GM18505 (cell line): ENCODE results near the gene ZNF628.

Experiments used
- ATAC-seq: cut with Tn5 transposase; IDR thresholded peaks from one replicate; pipeline ENCODE4 v1.9.1; 2021; ENCODE audit not compliant: unreplicated experiment
- POLR2A ChIP-seq: IDR thresholded peaks from 4 replicates; pipeline ENCODE4 v1.6.1; 2011; ENCODE audit warnings: borderline replicate concordance; ENCODE audit not compliant: insufficient read depth, insufficient read length; ENCODE audit errors: extremely low read depth

Gene ZNF628

DNA sequence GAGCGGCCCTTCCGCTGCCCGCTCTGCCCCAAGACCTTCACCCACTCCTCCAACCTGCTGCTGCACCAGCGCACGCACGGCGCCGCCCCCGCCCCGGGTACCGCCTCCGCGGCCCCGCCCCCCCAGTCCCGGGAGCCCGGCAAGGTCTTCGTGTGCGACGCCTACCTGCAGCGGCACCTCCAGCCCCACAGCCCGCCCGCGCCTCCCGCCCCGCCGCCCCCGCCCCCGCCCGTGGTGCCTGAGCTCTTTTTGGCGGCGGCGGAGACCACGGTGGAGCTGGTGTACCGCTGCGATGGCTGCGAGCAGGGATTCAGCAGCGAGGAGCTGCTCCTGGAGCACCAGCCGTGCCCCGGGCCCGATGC, 5.4 kb downstream of the ZNF628 start:
- no peak for ATAC-seq
- no peak for TF ChIP-seq POLR2A

DNA sequence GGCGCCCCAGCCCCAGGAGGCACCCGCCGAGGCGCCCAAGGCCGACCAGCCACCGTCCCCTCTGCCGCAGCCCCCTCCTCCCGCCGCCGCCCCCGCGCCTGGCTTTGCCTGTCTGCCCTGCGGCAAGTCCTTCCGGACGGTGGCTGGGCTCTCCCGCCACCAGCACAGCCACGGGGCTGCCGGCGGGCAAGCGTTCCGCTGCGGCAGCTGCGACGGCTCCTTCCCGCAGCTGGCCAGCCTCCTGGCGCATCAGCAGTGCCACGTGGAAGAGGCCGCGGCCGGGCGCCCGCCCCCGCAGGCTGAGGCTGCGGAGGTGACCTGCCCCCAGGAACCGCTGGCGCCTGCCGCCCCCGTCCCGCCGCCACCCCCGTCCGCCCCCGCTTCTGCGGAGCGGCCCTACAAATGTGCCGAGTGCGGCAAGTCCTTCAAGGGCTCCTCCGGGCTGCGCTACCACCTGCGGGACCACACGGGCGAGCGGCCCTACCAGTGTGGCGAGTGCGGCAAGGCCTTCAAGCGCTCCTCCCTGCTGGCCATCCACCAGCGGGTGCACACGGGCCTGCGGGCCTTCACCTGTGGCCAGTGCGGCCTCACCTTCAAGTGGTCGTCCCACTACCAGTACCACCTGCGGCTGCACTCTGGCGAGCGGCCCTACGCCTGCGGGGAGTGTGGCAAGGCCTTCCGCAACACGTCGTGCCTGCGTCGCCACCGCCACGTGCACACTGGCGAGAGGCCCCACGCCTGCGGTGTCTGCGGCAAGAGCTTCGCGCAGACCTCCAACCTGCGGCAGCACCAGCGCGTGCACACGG, 5.9 kb downstream of the ZNF628 start:
- TF ChIP-seq POLR2A, result no peak
- no peak for ATAC-seq

DNA sequence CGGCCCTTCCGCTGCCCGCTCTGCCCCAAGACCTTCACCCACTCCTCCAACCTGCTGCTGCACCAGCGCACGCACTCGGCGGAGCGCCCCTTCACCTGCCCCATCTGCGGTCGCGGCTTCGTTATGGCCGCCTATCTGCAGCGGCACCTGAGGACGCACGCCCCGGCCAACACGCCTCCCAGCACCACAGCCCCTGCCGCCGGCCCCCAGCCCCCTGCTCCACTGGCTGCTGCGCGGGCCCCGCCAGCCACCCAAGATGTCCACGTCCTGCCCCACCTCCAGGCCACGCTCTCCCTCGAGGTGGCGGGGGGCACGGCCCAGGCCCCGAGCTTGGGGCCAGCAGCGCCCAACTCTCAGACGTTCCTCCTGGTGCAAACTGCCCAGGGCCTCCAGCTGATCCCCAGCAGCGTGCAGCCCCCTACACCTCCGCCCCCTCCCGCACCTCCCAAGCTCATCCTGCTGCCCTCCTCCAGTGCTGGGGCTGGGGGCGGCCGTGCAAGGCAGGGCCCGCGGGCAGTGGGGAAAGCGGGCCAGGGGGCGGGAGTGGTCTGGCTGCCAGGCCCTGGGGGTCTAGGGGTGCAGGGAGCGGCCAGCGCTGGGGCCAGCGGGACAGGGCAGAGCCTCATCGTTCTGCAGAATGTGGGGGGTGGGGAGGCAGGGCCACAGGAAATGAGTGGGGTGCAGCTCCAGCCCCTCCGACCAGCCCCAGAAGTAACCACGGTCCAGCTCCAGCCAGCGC, 6.7 kb downstream of the ZNF628 start:
- no peak for TF ChIP-seq POLR2A
- no peak for ATAC-seq

DNA sequence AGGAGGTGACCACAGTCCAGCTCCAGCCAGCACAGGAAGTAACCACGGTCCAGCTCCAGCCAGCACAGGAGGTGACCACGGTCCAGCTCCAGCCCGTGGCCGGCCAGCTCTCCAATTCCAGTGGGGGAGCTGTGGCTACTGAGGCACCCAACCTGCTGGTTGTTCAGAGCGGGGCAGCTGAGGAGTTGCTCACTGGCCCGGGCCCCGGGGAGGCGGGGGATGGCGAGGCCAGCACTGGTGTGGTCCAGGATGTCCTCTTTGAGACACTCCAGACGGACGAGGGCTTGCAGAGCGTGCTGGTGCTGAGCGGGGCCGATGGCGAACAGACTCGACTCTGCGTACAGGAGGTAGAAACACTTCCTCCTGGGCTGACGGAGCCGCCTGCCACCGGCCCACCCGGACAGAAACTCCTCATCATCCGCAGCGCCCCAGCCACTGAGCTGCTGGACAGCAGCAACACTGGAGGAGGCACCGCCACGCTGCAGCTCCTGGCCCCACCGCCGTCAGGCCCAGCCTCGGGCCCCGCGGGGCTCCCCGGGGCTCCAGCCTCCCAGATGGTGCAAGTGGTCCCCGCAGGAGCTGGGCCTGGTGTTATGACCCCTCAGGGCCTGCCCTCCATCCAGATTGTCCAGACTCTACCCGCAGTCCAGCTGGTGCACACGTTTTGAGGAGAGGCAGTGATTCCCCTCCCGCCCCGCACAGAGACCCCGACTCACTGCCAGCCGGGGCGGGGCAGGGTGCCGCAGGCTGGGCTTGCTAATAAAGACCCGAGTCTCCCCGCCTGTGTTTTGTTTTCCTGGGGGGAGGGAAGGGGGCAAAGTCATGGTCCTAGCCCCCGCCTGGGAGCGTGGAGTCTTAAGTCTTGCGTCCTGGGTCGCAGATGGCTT, 7.5 kb downstream of the ZNF628 start:
- ATAC-seq, result no peak
- TF ChIP-seq POLR2A, result no peak

DNA sequence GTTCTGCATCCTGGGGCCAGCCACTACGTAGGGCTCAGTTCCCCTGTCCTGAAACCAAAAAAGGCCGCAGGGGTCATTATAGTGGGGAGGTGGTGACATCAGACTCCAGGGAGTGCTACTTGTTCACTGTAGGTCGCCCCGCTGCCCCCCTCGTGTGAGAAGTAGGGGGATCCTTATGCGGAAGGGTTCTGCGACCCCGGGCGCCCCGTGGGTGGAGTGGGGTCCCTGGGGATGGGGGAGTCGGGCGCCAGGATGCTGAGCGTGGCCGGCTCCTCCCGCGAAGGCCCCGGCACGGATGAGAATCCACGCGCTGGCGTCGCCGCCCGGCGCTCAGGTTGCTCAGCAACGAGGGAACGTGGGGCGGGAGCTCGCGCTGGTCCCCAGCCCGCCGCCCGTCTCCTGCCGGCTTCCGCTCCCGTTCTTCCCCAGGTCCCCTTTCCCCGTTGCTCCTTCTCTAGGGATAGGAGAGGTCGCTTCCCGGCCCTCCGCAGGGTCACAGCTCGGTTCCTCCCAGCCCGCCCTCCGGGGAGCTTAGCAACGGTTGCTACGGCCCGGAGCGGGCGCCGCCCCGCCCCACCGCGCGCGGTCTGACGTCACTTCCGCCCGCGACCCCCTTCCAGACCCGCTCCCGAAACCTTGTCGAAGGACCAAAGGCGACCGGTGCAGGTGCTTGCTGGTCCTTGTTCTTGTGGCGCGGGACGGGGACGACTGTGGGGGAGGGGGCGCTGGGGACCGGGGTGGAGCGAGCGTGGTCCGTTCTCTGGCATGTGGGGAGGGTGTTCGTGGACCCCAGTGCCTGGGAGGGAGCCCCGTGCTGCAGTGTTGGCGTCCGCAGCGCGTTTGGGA, 8.4 kb downstream of the ZNF628 start, which contains the start of gene NAT14:
Gene NAT14 (plus strand): TSS at position 596 of the 846 bp plus-strand sequence. CDS start 521 bp downstream, outside the sequence.
- ATAC-seq, result peak; percentile 60
- TF ChIP-seq POLR2A, result no peak

DNA sequence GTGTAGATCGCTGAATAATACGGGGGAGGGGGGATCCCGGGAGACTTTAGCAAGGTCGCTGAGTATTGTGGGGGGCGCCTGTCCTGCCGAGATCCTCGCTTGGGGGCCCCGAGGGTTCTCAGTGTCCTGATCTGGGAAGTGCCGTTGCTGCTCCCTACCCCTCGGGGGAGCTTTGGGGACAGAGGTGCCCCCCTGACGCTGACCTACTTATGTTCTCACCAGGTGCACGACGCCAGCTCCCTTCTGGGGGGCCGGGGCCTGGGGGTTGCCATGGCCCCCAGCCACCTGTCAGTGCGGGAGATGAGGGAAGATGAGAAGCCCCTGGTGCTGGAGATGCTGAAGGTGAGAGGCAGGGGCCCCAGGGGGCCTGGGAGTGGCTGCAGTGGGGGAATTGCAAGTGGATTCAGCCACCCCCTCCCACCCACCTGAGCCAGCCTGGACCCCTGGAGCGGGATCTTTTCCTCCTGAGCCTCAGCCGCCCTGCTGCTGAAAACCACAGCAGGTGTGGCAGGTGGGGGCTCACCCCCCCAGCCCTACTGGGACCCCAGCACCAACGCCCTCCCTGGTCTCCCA, 9.1 kb downstream of the ZNF628 start:
- TF ChIP-seq POLR2A, result no peak
- no peak for ATAC-seq

DNA sequence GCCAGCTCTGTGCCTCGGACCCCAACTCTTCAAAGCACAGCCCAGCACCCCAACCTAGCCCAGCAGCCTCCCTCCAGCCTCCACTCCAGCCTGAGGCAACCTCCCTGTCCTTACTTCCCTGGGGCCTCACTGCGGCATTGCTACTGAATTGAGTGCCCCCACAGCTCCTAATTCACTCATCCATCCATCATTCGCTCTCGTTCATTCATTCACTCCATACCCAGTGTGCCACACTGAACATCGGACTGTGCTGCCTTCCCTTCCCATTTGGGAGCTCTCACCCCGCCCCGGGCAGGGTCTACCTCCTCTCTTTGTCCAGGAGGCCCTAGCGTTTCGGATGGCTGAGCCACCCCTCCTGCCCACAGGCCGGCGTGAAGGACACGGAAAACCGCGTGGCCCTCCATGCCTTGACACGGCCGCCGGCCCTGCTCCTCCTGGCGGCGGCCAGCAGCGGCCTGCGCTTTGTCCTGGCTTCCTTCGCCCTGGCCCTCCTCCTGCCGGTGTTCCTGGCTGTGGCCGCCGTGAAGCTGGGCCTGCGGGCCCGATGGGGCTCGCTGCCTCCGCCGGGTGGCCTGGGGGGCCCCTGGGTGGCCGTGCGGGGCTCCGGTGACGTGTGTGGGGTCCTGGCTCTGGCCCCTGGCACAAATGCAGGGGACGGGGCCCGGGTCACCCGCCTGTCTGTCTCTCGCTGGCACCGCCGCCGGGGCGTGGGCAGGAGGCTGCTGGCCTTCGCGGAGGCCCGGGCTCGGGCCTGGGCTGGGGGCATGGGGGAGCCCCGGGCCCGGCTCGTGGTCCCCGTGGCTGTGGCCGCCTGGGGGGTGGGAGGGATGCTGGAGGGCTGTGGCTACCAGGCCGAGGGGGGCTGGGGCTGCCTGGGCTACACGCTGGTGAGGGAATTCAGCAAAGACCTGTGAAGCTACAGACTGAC, 9.9 kb downstream of the ZNF628 start:
- no peak for TF ChIP-seq POLR2A
- no peak for ATAC-seq

DNA sequence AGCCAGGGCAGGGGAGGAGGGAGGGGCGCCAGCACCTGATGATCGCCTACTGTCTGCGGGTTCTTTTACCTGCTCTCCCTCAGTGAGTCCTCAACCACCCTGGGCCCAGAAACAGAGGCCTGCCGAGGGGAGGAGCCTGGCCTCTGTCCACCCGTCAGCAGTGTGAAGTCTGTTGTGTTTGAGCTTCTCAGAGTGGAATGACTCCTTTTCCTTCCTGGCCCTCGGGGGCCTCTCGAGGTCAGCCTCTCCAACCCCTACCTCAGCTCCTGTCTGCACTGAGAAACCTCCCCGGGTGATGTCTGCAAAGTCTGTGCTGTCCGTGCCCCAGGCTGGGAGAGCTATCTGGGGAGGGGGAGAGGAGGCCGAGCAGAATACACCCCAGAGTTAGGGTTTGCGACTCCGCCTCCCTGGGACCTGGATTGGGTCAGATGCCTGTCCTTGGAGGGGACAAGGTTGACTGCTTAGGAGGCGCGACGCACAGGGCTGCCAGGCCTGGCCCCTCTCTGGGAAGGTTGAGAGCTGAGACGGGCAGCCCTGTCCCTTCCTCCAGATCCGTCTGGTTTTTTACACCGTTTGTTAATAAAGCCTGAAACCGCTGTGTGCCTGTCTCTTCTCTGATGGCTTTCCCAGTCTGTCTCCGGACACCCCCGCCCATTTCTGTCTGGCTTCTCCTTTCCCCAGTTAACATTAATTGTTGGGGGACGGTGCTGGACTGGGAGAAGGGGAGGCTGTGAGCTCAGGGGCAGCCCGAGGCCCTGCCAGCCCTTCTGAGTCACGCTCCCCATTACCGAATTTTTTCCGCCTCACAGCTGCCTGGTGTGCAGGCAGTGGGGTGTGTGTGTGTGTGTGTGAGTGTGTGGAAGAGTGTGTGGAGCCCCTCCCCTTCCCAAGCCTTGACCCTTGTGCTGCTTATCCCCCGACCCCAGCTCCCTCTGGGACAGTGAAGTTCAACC, 10.8 kb downstream of the ZNF628 start:
- TF ChIP-seq POLR2A, result no peak
- no peak for ATAC-seq

DNA sequence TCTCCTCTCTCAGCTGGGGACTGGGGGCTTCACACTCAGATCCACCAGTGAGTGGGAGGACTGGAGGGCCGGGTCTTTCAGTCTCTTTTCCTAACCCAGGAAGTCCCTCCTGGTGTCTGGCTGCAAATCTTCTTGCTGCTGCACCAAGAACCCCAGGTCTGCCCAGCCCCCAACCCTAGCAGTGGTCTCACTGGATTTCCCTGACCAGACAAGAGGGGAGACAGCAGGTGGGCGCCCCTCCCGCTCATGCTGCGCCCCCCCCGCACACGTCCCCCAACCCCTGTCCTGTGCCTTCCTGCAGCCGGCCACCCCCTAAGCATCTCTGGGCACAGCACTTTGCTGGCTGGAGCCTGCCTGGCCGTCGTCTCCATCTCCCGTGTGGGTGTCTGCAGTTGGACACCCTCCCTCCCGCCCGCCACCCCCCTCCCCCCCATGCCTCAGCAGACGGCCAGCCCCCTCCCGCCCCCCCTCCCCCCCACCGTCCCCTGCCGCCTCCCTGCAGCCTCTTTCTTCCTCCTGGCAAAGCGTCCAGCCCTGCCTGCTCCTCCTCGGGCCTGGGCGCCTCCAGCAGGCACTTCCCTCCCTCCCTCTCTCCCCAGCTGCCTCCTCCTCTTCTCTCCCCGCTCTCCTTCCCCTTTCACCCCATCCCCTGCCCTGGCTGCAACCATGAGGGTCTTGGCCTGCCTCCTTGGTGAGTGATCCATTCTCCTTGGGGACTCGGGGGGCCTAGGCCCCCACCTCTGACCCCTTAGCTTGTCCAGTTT, 11.7 kb downstream of the ZNF628 start, which contains the start of gene SSC5D:
Gene SSC5D (plus strand): TSS at position 513 of the 764 bp plus-strand sequence. CDS start 154 bp downstream, at position 667.
- TF ChIP-seq POLR2A, result no peak
- no peak for ATAC-seq

DNA sequence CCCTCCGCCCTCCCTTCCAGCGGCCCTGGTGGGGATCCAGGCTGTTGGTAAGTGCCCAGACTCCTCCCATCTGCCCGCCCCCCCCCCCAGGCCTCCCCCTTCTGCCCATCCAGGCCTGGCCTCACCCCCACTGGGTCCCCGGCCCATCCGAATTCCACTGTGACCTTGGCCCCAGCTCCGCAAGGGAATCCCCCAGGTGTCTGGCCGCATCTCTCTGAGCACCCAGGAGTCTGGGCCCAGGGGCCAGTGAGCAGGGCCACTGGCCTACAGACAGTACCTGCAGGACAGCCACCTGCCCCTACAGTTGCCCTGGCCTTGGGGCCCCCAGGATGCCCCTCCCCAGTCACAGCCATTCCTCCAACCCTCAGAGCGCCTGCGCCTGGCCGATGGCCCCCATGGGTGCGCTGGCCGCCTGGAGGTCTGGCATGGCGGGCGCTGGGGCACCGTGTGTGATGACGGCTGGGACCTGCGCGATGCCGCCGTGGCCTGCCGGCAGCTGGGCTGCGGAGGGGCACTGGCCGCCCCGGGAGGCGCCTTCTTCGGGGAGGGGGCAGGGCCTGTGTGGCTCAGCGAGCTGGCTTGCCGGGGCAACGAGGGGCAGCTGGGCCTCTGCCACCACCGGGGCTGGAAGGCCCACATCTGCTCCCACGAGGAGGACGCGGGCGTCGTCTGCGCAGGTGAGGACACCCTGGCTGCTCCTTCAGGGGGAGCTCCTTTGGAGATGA, 12.7 kb downstream of the ZNF628 start:
- no peak for ATAC-seq
- no peak for TF ChIP-seq POLR2A
